ENCODE data around the gene FILIP1L.

Gene FILIP1L

GRCh38 chr3:100073714-100074307 is 40.5 kb downstream of the FILIP1L start:
- DNase-seq (peak; percentile 40), ATAC-seq (ENCODE audit: insufficient read depth, low read depth) (peak; percentile 32; the same call in 1 of the 3 replicates)
- Histone ChIP-seq H3K9ac (ENCODE audit: low read depth, low read length) (no peak overlapping the region), H3K4me3 (ENCODE audit: low read depth in 1 of 2, low read length in 2 of 2) (no peak overlapping the region), H3K9me3 (ENCODE audit: insufficient read depth, low read length, severe bottlenecking) (no peaks in the 10 kb centered on the region), H3K36me3 (ENCODE audit: insufficient read depth, low read length) (no peaks in the 10 kb centered on the region), H3K27me3 (ENCODE audit: insufficient read depth, low read length, poor library complexity) (no peaks in the 10 kb centered on the region), H3K4me2 (ENCODE audit: insufficient read depth, low read length) (peak overlapping the region; percentile 35; the same call in 1 of the 2 replicates), H4K20me1 (ENCODE audit: insufficient read depth, low read length) (no peaks in the 10 kb centered on the region), H3K4me1 (ENCODE audit: insufficient read depth, low read length) (peaks cover 31% of the 10 kb centered on the region), H3K79me2 (ENCODE audit: insufficient read depth, low read length) (no peaks in the 10 kb centered on the region), H2AFZ (ENCODE audit: low read depth, low read length) (peak overlapping the region; percentile 2), H3K27ac (ENCODE audit: low read length) (peak overlapping the region; percentile 22; the same call in 1 of the 2 replicates)
- no peak for TF ChIP-seq EZH2 (IDR thresholded peaks at IDR 0.05; ENCODE audit: borderline replicate concordance, low read depth, low read length, severe bottlenecking)
- no peak for TF ChIP-seq CTCF (IDR thresholded peaks at IDR 0.05; ENCODE audit: borderline replicate concordance, extremely low read depth, low read length, poor library complexity, severe bottlenecking)

- TF ChIP-seq EZH2 (IDR thresholded peaks at IDR 0.05; ENCODE audit: borderline replicate concordance, low read depth, low read length, severe bottlenecking) (no peak), CTCF (IDR thresholded peaks at IDR 0.05; ENCODE audit: borderline replicate concordance, extremely low read depth, low read length, poor library complexity, severe bottlenecking) (no peak)
- peak overlapping the region; percentile 22; the same call in 1 of the 2 replicates for H3K27ac ChIP-seq (ENCODE audit: low read length)
- no peaks in the 10 kb centered on the region for H3K9me3 ChIP-seq (ENCODE audit: insufficient read depth, low read length, severe bottlenecking)
- no peaks in the 10 kb centered on the region for H4K20me1 ChIP-seq (ENCODE audit: insufficient read depth, low read length)
- no peak overlapping the region for H3K4me3 ChIP-seq (ENCODE audit: low read depth in 1 of 2, low read length in 2 of 2)
- peaks cover 31% of the 10 kb centered on the region for H3K4me1 ChIP-seq (ENCODE audit: insufficient read depth, low read length)
- no peaks in the 10 kb centered on the region for H3K36me3 ChIP-seq (ENCODE audit: insufficient read depth, low read length)
- peak overlapping the region; percentile 2; the same call in 1 of the 2 replicates for H2AFZ ChIP-seq (ENCODE audit: low read depth, low read length)
- H3K4me2 ChIP-seq (ENCODE audit: insufficient read depth, low read length): peak overlapping the region; percentile 35; the same call in 1 of the 2 replicates
- no peak for DNase-seq
- no peaks in the 10 kb centered on the region for H3K79me2 ChIP-seq (ENCODE audit: insufficient read depth, low read length)
- ATAC-seq (ENCODE audit: insufficient read depth, low read depth): 0 out of 3 replicates have a peak, but pooled peaks have one; percentile 1
- H3K27me3 ChIP-seq (ENCODE audit: insufficient read depth, low read length, poor library complexity): no peaks in the 10 kb centered on the region
- H3K9ac ChIP-seq (ENCODE audit: low read depth, low read length): no peak overlapping the region
Measured at GRCh38 chr3:100073049-100073713, 41.1 kb downstream of the FILIP1L start.

GRCh38 chr3:100072326-100073048 is 41.8 kb downstream of the FILIP1L start:
- H2AFZ ChIP-seq (ENCODE audit: low read depth, low read length): no peak overlapping the region
- H3K9ac ChIP-seq (ENCODE audit: low read depth, low read length): no peak overlapping the region
- no peaks in the 10 kb centered on the region for H3K79me2 ChIP-seq (ENCODE audit: insufficient read depth, low read length)
- no peak overlapping the region for H3K4me2 ChIP-seq (ENCODE audit: insufficient read depth, low read length)
- TF ChIP-seq CTCF (IDR thresholded peaks at IDR 0.05; ENCODE audit: borderline replicate concordance, extremely low read depth, low read length, poor library complexity, severe bottlenecking) (no peak), EZH2 (IDR thresholded peaks at IDR 0.05; ENCODE audit: borderline replicate concordance, low read depth, low read length, severe bottlenecking) (no peak)
- H3K4me3 ChIP-seq (ENCODE audit: low read depth in 1 of 2, low read length in 2 of 2): no peak overlapping the region
- 0 out of 2 replicates have a peak overlapping the region, but pooled peaks have one; percentile 11 for H3K27ac ChIP-seq (ENCODE audit: low read length)
- ATAC-seq (ENCODE audit: insufficient read depth, low read depth): peak; percentile 75
- H3K27me3 ChIP-seq (ENCODE audit: insufficient read depth, low read length, poor library complexity): no peaks in the 10 kb centered on the region
- H3K36me3 ChIP-seq (ENCODE audit: insufficient read depth, low read length): no peaks in the 10 kb centered on the region
- H4K20me1 ChIP-seq (ENCODE audit: insufficient read depth, low read length): no peaks in the 10 kb centered on the region
- H3K9me3 ChIP-seq (ENCODE audit: insufficient read depth, low read length, severe bottlenecking): no peaks in the 10 kb centered on the region
- peak; percentile 39 for DNase-seq
- peaks cover 31% of the 10 kb centered on the region for H3K4me1 ChIP-seq (ENCODE audit: insufficient read depth, low read length)
